Measurements from ENCODE around the gene RAD51B.
A peak's percentile ranks its signal among the peaks of the same experiment; 100 is the strongest.

The RAD51B gene

GRCh38 chr14:68193970-68194681 lies 374.5 kb downstream of the RAD51B start:
- no peak for TF ChIP-seq CTCF (conservative IDR thresholded peaks at IDR 0.05; ENCODE audit: low read depth, low read length)
- H3K4me3 ChIP-seq (ENCODE audit: low read length), result no peak overlapping the region
- no peak for DNase-seq (ENCODE audit: low read depth)

GRCh38 chr14:68195126-68195525 lies 375.5 kb downstream of the RAD51B start:
- TF ChIP-seq CTCF (conservative IDR thresholded peaks at IDR 0.05; ENCODE audit: low read depth, low read length), result no peak
- DNase-seq (ENCODE audit: low read depth), result no peak
- H3K4me3 ChIP-seq (ENCODE audit: low read length), result no peak overlapping the region

GRCh38 chr14:68198713-68199495 lies 379.3 kb downstream of the RAD51B start:
- peak; percentile 74 for DNase-seq (ENCODE audit: low read depth)
- H3K4me3 ChIP-seq (ENCODE audit: low read length), result no peak overlapping the region
- no peak for TF ChIP-seq CTCF (conservative IDR thresholded peaks at IDR 0.05; ENCODE audit: low read depth, low read length)

GRCh38 chr14:68199554-68200151 lies 380.1 kb downstream of the RAD51B start:
- no peak overlapping the region for H3K4me3 ChIP-seq (ENCODE audit: low read length)
- DNase-seq (ENCODE audit: low read depth), result peak; percentile 65
- no peak for TF ChIP-seq CTCF (conservative IDR thresholded peaks at IDR 0.05; ENCODE audit: low read depth, low read length)

- no peak overlapping the region for H3K4me3 ChIP-seq (ENCODE audit: low read length)
- TF ChIP-seq CTCF (conservative IDR thresholded peaks at IDR 0.05; ENCODE audit: low read depth, low read length), result no peak
- DNase-seq (ENCODE audit: low read depth), result no peak
Measured at GRCh38 chr14:68203871-68204270, 384.3 kb downstream of the RAD51B start.

GRCh38 chr14:68208218-68208617 lies 388.6 kb downstream of the RAD51B start:
- no peak overlapping the region for H3K4me3 ChIP-seq (ENCODE audit: low read length)
- no peak for TF ChIP-seq CTCF (conservative IDR thresholded peaks at IDR 0.05; ENCODE audit: low read depth, low read length)
- DNase-seq (ENCODE audit: low read depth), result no peak
